HFFc6 (cell line): ENCODE measurements around the gene TRIM56. TPM values are rescaled to one million over a fixed set of nuclear protein-coding genes. Genes with fewer than 3 reads are reported as not detected.

Experiments used
- DNase-seq: peaks from one replicate; pipeline ENCODE4 v3.0.0-alpha.2; 2018
- H3K27ac Mint-ChIP-seq: 2 replicates; pipeline ENCODE4 v1.8.0; 2020; ENCODE audit warnings: mild to moderate bottlenecking, mixed read lengths
- H3K27me3 Mint-ChIP-seq: 2 replicates; pipeline ENCODE4 v1.8.0; 2021; ENCODE audit warnings: mild to moderate bottlenecking, moderate library complexity, mixed read lengths; ENCODE audit not compliant: insufficient read depth
- H3K36me3 Mint-ChIP-seq: 2 replicates; pipeline ENCODE4 v1.8.0; 2021; ENCODE audit warnings: low read depth, mixed read lengths
- H3K4me1 Mint-ChIP-seq: 2 replicates; pipeline ENCODE4 v1.8.0; 2020; ENCODE audit warnings: low read depth, mixed read lengths
- H3K4me3 Mint-ChIP-seq: 2 replicates; pipeline ENCODE4 v1.8.0; 2020; ENCODE audit warnings: mild to moderate bottlenecking, moderate library complexity, mixed read lengths
- H3K9me3 Mint-ChIP-seq: 2 replicates; pipeline ENCODE4 v1.8.0; 2020; ENCODE audit warnings: mild to moderate bottlenecking, mixed read lengths
- total RNA-seq, 6 experiments: library from RNA; stranded (reverse); fragmentation: NEBNext Ultra II Directional; extraction: Animal tissue kit (Norgen Biotek cat#: 25700); gene quantifications; 2 replicates in 1 of 6; 3 replicates in 5 of 6; pipeline ENCODE4 v1.2.3, GENCODE V29; 2021
- TF ChIP-seq, protein P1 (sequence below): fragments of 200-600 bp; sonication (generic); IDR thresholded peaks from 2 replicates; pipeline ENCODE4 v1.5.0; 2021; ENCODE audit warnings: antibody characterized with exemption, mild to moderate bottlenecking

Gene TRIM56
- total RNA-seq, 6 experiments from 2014 or later, result 17.8 to 20.6 (median 19.4) TPM

DNA sequence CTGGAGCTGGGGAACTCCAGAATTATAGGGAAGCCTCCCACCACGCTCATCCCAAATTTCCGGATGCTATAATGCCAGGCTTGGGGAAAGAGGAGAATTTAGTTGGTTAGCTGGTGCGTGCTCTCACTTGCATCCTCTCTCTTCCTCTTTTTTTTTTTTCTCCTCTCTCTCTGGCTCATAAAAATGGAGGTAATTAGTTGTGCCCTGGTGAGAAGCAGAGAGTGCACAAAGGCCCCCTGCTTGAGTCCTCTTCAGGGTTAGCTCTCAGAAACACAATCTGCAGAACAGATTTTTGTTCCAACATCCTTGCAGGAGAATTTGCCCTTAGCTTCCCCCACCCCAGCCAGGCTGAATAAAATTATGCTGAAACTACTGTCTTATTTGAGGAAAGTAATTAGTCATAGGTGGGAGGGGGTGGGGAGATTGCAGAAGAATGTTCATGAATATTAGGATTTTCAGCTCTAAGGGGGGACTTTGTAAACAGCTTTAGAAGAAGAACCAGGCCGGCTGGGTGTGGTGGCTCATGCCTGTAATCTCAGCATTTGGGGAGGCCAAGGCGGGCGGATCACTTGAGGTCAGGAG, 49.2 kb downstream of the TRIM56 start:
- Mint-ChIP-seq H3K9me3 (peaks cover 97% of the 10 kb centered on the region), H3K27ac (peak overlapping the region; percentile 98), H3K4me3 (peak overlapping the region; percentile 98), H3K4me1 (peaks cover 97% of the 10 kb centered on the region), H3K27me3 (peaks cover 99% of the 10 kb centered on the region), H3K36me3 (peaks cover 81% of the 10 kb centered on the region)
- TF ChIP-seq, protein P1, sequence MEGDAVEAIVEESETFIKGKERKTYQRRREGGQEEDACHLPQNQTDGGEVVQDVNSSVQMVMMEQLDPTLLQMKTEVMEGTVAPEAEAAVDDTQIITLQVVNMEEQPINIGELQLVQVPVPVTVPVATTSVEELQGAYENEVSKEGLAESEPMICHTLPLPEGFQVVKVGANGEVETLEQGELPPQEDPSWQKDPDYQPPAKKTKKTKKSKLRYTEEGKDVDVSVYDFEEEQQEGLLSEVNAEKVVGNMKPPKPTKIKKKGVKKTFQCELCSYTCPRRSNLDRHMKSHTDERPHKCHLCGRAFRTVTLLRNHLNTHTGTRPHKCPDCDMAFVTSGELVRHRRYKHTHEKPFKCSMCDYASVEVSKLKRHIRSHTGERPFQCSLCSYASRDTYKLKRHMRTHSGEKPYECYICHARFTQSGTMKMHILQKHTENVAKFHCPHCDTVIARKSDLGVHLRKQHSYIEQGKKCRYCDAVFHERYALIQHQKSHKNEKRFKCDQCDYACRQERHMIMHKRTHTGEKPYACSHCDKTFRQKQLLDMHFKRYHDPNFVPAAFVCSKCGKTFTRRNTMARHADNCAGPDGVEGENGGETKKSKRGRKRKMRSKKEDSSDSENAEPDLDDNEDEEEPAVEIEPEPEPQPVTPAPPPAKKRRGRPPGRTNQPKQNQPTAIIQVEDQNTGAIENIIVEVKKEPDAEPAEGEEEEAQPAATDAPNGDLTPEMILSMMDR, result no peak
- DNase-seq, result peak; percentile 29

- H3K9me3 Mint-ChIP-seq, result peaks cover 87% of the 10 kb centered on the region
- peaks cover 89% of the 10 kb centered on the region for H3K27me3 Mint-ChIP-seq
- H3K36me3 Mint-ChIP-seq, result peaks cover 48% of the 10 kb centered on the region
- no peak for DNase-seq
- TF ChIP-seq, protein P1, result no peak
- H3K4me3 Mint-ChIP-seq, result peak overlapping the region; percentile 98
- peak overlapping the region; percentile 98 for H3K27ac Mint-ChIP-seq
- peaks cover 87% of the 10 kb centered on the region for H3K4me1 Mint-ChIP-seq
Observed at GRCh38 chr7:101137651-101138212, 52.5 kb downstream of the TRIM56 start.

- peaks cover 81% of the 10 kb centered on the region for H3K9me3 Mint-ChIP-seq
- peaks cover 84% of the 10 kb centered on the region for H3K4me1 Mint-ChIP-seq
- DNase-seq, result peak; percentile 96
- TF ChIP-seq, protein P1, result peak; percentile 94
- peak overlapping the region; percentile 98 for H3K27ac Mint-ChIP-seq
- peaks cover 44% of the 10 kb centered on the region for H3K36me3 Mint-ChIP-seq
- H3K4me3 Mint-ChIP-seq, result peak overlapping the region; percentile 98
- H3K27me3 Mint-ChIP-seq, result peaks cover 83% of the 10 kb centered on the region
Observed at GRCh38 chr7:101138213-101138870, 53.1 kb downstream of the TRIM56 start.

GRCh38 chr7:101140339-101140699, 55.0 kb downstream of the TRIM56 start:
- peak overlapping the region; percentile 98 for H3K27ac Mint-ChIP-seq
- DNase-seq, result peak; percentile 57
- H3K4me3 Mint-ChIP-seq, result peak overlapping the region; percentile 71
- H3K4me1 Mint-ChIP-seq, result peaks cover 75% of the 10 kb centered on the region
- H3K27me3 Mint-ChIP-seq, result peaks cover 64% of the 10 kb centered on the region
- peaks cover 62% of the 10 kb centered on the region for H3K9me3 Mint-ChIP-seq
- TF ChIP-seq, protein P1, result no peak
- H3K36me3 Mint-ChIP-seq, result peaks cover 24% of the 10 kb centered on the region

DNA sequence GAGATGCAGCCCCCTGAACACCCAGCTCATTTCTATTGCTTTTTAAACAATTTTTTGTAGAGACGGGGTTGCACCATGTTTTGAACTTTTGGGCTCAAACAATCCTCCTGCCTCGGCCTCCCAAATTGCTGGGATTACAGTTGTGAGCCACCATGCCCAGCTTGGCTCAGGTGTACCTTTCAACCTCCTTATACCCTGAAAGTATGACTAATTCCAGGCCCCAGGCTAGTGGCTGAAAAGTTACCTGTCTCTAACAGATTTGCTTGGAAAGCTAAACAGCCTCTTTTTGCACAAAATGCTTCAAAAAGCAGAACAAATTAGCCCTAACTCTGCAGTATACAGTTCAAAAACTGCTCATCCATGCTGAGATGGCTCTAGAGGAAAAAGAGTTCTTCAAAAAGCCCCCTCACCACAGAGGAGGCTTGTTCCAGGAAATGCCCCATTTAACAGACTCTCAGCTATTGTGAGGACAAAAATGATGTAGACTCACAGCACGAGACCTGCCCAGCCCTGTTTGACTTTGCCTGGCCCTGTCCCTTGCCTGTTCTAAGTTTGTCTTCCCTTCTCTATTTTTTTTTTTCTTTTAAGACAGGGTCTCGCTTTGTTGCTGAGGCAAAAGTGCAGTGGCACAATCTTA, 55.6 kb downstream of the TRIM56 start:
- peak overlapping the region; percentile 98 for H3K27ac Mint-ChIP-seq

More for the DNA sequence above, 55.6 kb downstream of the TRIM56 start:
- Mint-ChIP-seq H3K9me3 (peaks cover 56% of the 10 kb centered on the region), H3K4me1 (peaks cover 69% of the 10 kb centered on the region), H3K4me3 (peak overlapping the region; percentile 71; the same call in 1 of the 2 replicates), H3K36me3 (peaks cover 20% of the 10 kb centered on the region), H3K27me3 (peaks cover 58% of the 10 kb centered on the region)
- TF ChIP-seq, protein P1, result no peak
- DNase-seq, result peak; percentile 20

Other genes with a start within 250 kb of the TRIM56 start
- gene SLC12A9, start 232.8 kb upstream of the TRIM56 start, total RNA-seq, result 10 to 100 TPM; 19.3 to 26.2 (median 21.7) TPM
- 100 to 1,000 TPM; 125 to 148 (median 140) TPM for gene TRIP6, start 218.1 kb upstream of the TRIM56 start, total RNA-seq
- 100 to 1,000 TPM; 111 to 154 (median 133) TPM for gene SRRT, start 210.4 kb upstream of the TRIM56 start, total RNA-seq
- 1 to 10 TPM; 3.2 to 3.6 (median 3.5) TPM for gene UFSP1, start 195.8 kb upstream of the TRIM56 start, total RNA-seq
- gene ACHE, start 189.6 kb upstream of the TRIM56 start, total RNA-seq, result under 1 TPM in 1 of 6 experiments, not detected in 5; 0.31 TPM
- not detected for gene MUC3A, start 135.9 kb upstream of the TRIM56 start, total RNA-seq
- gene MUC12, start 115.9 kb upstream of the TRIM56 start, total RNA-seq, result 1 to 10 TPM in 5 of 6 experiments, under 1 TPM in 1; 0.91 to 2.3 (median 1.6) TPM
- not detected for gene MUC17, start 65.4 kb upstream of the TRIM56 start, total RNA-seq
- 1,000 to 10,000 TPM in 4 of 6 experiments, 100 to 1,000 TPM in 2; 906 to 2,092 (median 1,052) TPM for gene SERPINE1, start 41.6 kb downstream of the TRIM56 start, total RNA-seq
- 100 to 1,000 TPM; 154 to 176 (median 166) TPM for gene AP1S1, start 69.0 kb downstream of the TRIM56 start, total RNA-seq
- gene VGF, start 80.1 kb downstream of the TRIM56 start, total RNA-seq, result under 1 TPM; 0.19 to 0.78 (median 0.35) TPM
- gene NAT16, start 94.8 kb downstream of the TRIM56 start, total RNA-seq, result not detected
- gene MOGAT3, start 115.6 kb downstream of the TRIM56 start, total RNA-seq, result not detected
- 100 to 1,000 TPM; 128 to 179 (median 140) TPM for gene PLOD3, start 132.1 kb downstream of the TRIM56 start, total RNA-seq
- gene ZNHIT1, start 132.7 kb downstream of the TRIM56 start, total RNA-seq, result 100 to 1,000 TPM in 2 of 6 experiments, 10 to 100 TPM in 4; 88.9 to 113 (median 94.0) TPM
- gene CLDN15, start 152.3 kb downstream of the TRIM56 start, total RNA-seq, result 1 to 10 TPM; 2.0 to 3.5 (median 2.9) TPM
- gene FIS1, start 159.6 kb downstream of the TRIM56 start, total RNA-seq, result 100 to 1,000 TPM; 160 to 220 (median 192) TPM
- gene IFT22, start 236.3 kb downstream of the TRIM56 start, total RNA-seq, result 10 to 100 TPM; 25.6 to 30.6 (median 26.6) TPM